Left lung (tissue), 10 donors: ENCODE data around the gene SLC4A1AP. TPM values are rescaled to one million over a fixed set of nuclear protein-coding genes. Genes with fewer than 3 reads are reported as not detected.

Source experiments
- ATAC-seq: fragments of 200-7000 bp; cut with Tn5 transposase; one replicate; pipeline ENCODE4 v1.9.1; 2020; ENCODE audit warnings: moderate library complexity
- DNase-seq, 4 donors: peaks; one replicate each; pipeline ENCODE4 v3.0.0-alpha.2; 2013 to 2020
- H3K27ac ChIP-seq, 2 donors: fragments of 200-600 bp; sonication (generic) in 1 of 2; one replicate each; pipeline versions ENCODE4 v1.5.0 to v1.8.0; 2020 to 2021
- H3K27me3 ChIP-seq, 2 donors: fragments of 200-600 bp; sonication (generic) in 1 of 2; one replicate each; pipeline versions ENCODE4 v1.5.0 to v1.8.0; 2020 to 2021
- H3K36me3 ChIP-seq, 2 donors: fragments of 200-600 bp; sonication (generic) in 1 of 2; one replicate each; pipeline versions ENCODE4 v1.5.0 to v1.8.0; 2020 to 2021
- H3K4me1 ChIP-seq, 2 donors: fragments of 200-600 bp; one replicate each; pipeline ENCODE4 v1.8.0; 2021
- H3K4me3 ChIP-seq, 2 donors: fragments of 200-600 bp; sonication (generic) in 1 of 2; one replicate each; pipeline versions ENCODE4 v1.5.0 to v1.8.0; 2020 to 2021; ENCODE audit warnings: mild to moderate bottlenecking in 1 of 2
- H3K9me3 ChIP-seq, 2 donors: fragments of 200-600 bp; sonication (generic) in 1 of 2; one replicate each; pipeline versions ENCODE4 v1.5.0 to v1.8.0; 2020 to 2021
- intact Hi-C, 2 donors: fragments of 100-400 bp; cut with DNase I; formaldehyde crosslinking; loops; one replicate each; pipeline versions ENCODE4 v1.11.2 to v1.14.2; 2022
- polyA plus RNA-seq, 6 donors: library from polyadenylated mRNA; unstranded; fragments of 120-200 nt; gene quantifications; one replicate each; pipeline ENCODE4 v1.2.1, GENCODE V29; 2013; ENCODE audit not compliant: insufficient read length in 6 of 6
- total RNA-seq, 2 donors: library from RNA; stranded (reverse); fragmentation: NEBNext Ultra II Directional; extraction: Animal tissue kit (Norgen Biotek cat#: 25700); gene quantifications; one replicate each; pipeline ENCODE4 v1.2.1, GENCODE V29; 2021
- TF ChIP-seq, protein P1 (sequence below), 2 donors: fragments of 200-600 bp; sonication (generic) in 1 of 2; IDR thresholded peaks; one replicate each; pipeline versions ENCODE4 v1.5.0 to v1.8.0; 2021; ENCODE audit warnings: antibody characterized with exemption in 2 of 2
- donor health status: DM: no; HTN: yes; CAD: no.
- donor health status: DM: no; HTN: no; CAD: no.

The SLC4A1AP gene
- total and polyA plus RNA-seq, 8 donors = 18.5 to 40.1 (median 32.7) TPM

DNA sequence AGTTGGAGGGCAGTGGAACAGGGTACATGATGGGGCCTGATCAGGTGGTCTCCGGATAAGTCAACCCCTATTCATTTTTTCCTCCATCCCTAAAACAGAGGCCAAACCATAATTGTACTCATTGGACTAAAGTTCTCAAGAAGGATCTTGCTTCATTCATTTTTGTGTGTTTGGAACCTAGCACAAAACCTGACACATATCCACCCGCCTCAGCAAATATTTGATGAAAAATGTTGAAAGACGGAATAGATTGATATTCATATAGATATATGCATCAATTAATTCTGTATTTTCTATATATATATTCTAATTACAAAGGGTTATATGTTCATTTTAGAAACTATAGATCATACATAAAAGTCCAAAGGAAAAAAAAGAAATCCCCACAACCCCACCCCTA is 21.9 kb downstream of the SLC4A1AP start:
- TF ChIP-seq, protein P1, sequence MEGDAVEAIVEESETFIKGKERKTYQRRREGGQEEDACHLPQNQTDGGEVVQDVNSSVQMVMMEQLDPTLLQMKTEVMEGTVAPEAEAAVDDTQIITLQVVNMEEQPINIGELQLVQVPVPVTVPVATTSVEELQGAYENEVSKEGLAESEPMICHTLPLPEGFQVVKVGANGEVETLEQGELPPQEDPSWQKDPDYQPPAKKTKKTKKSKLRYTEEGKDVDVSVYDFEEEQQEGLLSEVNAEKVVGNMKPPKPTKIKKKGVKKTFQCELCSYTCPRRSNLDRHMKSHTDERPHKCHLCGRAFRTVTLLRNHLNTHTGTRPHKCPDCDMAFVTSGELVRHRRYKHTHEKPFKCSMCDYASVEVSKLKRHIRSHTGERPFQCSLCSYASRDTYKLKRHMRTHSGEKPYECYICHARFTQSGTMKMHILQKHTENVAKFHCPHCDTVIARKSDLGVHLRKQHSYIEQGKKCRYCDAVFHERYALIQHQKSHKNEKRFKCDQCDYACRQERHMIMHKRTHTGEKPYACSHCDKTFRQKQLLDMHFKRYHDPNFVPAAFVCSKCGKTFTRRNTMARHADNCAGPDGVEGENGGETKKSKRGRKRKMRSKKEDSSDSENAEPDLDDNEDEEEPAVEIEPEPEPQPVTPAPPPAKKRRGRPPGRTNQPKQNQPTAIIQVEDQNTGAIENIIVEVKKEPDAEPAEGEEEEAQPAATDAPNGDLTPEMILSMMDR (IDR thresholded peaks at IDR 0.05) = no peak
- intact Hi-C loops = no loop called here
- no peak overlapping the region for H3K27ac ChIP-seq
- H3K27me3 ChIP-seq = no peaks in the 10 kb centered on the region
- no peak overlapping the region for H3K4me3 ChIP-seq
- H3K4me1 ChIP-seq = peaks cover 0 to 29% of the 10 kb centered on the region in 2 donors
- peaks cover 0 to 68% of the 10 kb centered on the region in 2 donors for H3K36me3 ChIP-seq
- DNase-seq (no peak), ATAC-seq (no peak)
- no peaks in the 10 kb centered on the region for H3K9me3 ChIP-seq

GRCh38 chr2:27687232-27687631 is 23.5 kb downstream of the SLC4A1AP start:
- intact Hi-C loops = no loop called here
- Histone ChIP-seq H3K27me3 (no peaks in the 10 kb centered on the region), H3K4me1 (peaks cover 0 to 20% of the 10 kb centered on the region in 2 donors), H3K9me3 (no peaks in the 10 kb centered on the region), H3K36me3 (peaks cover 0 to 66% of the 10 kb centered on the region in 2 donors), H3K4me3 (no peak overlapping the region), H3K27ac (no peak overlapping the region)
- TF ChIP-seq, protein P1 (IDR thresholded peaks at IDR 0.05) = no peak
- ATAC-seq (no peak), DNase-seq (no peak)

DNA sequence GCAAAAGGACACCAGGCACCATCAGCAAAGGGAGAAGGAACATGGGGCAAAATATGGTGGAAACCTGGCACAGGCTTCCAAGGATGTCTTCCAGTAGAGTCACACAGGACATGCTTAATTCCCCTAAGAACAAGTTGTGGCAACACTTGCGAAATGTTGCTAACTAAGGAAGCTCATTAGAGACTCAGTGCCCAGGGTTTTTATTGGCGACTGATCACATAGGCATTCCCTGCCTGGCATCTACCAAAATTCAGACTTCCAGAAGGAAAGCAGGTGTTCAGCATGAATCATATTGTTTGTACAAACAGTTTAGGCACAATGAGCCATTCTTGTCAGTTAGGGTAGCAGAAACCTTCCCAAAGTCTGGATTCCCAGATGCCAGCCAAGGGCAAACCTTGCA is 25.7 kb downstream of the SLC4A1AP start:
- TF ChIP-seq, protein P1 (IDR thresholded peaks at IDR 0.05) = no peak
- intact Hi-C loops = no loop called here
- no peak for ATAC-seq
- no peaks in the 10 kb centered on the region for H3K9me3 ChIP-seq
- DNase-seq = no peak
- H3K4me3 ChIP-seq = no peak overlapping the region
- no peaks in the 10 kb centered on the region for H3K27me3 ChIP-seq
- H3K36me3 ChIP-seq = peaks cover 0 to 61% of the 10 kb centered on the region in 2 donors
- no peak overlapping the region for H3K27ac ChIP-seq
- H3K4me1 ChIP-seq = no peaks in the 10 kb centered on the region

- H3K36me3 ChIP-seq = peaks cover 0 to 61% of the 10 kb centered on the region in 2 donors
- DNase-seq = no peak
- no peaks in the 10 kb centered on the region for H3K27me3 ChIP-seq
- intact Hi-C loops = no loop called here
- no peaks in the 10 kb centered on the region for H3K4me1 ChIP-seq
- no peak overlapping the region for H3K4me3 ChIP-seq
- no peaks in the 10 kb centered on the region for H3K9me3 ChIP-seq
- ATAC-seq = no peak
- TF ChIP-seq, protein P1 (IDR thresholded peaks at IDR 0.05) = no peak
- no peak overlapping the region for H3K27ac ChIP-seq
These were observed 26.4 kb downstream of the SLC4A1AP start for GRCh38 chr2:27690052-27690451.

GRCh38 chr2:27697660-27698059 is 34.0 kb downstream of the SLC4A1AP start:
- TF ChIP-seq, protein P1 (IDR thresholded peaks at IDR 0.05) = no peak
- Histone ChIP-seq H3K27ac (no peak overlapping the region), H3K4me3 (no peak overlapping the region), H3K4me1 (peaks cover 6 to 10% of the 10 kb centered on the region in 2 donors), H3K9me3 (no peaks in the 10 kb centered on the region), H3K36me3 (peaks cover 0 to 31% of the 10 kb centered on the region in 2 donors), H3K27me3 (no peaks in the 10 kb centered on the region)
- DNase-seq (no peak), ATAC-seq (no peak)
- intact Hi-C loops = no loop called here
